HepG2 (cell line): ENCODE data around the gene ERCC4. TPM values are rescaled to one million over a fixed set of nuclear protein-coding genes. Genes with fewer than 3 reads are reported as not detected.

ENCODE experiments used
- ATAC-seq: fragments of 200-7000 bp; cut with Tn5 transposase; 3 replicates; pipeline ENCODE4 v1.9.1; 2020; ENCODE audit warnings: mild to moderate bottlenecking, moderate library complexity
- BruUV-seq: library from RNA; stranded (reverse); fragments of 400-500 nt; replicated peaks from 2 replicates; lab custom pipeline; 2021; lab: Mats Ljungman, UMichigan
- CTCF ChIA-PET: fragments of 300-600 bp; formaldehyde crosslinking; extraction: SDS; loops from one replicate; lab custom pipeline; 2021; ENCODE audit warnings: low total read pairs, inconsistent platforms, low intra/inter-chr PET ratio; lab: Yijun Ruan, JAX
- POLR2A ChIA-PET: fragments of 350-600 bp; sonication (Branson Sonifier 250); formaldehyde crosslinking; loops from one replicate; lab custom pipeline; 2020; ENCODE audit warnings: antibody characterized with exemption, inconsistent platforms; lab: Yijun Ruan, JAX
- DNase-seq: peaks from one replicate; pipeline ENCODE4 v3.0.0-alpha.2; 2015; ENCODE audit warnings: low spot score
- FAIRE-seq: peaks from 3 replicates; lab custom pipeline; 2011; peaks lifted over from hg19 to GRCh38; lab: Jason Lieb, UNC
- H2AFZ ChIP-seq: one replicate; pipeline ENCODE4 v1.6.1; 2011; ENCODE audit warnings: low read length, inconsistent platforms
- H3K27ac ChIP-seq: fragments of 300-600 bp; 3 replicates; pipeline ENCODE4 v1.8.0; 2011; ENCODE audit warnings: mixed run types, mild to moderate bottlenecking, mixed read lengths, low read length, inconsistent platforms; ENCODE audit not compliant: insufficient read depth; ENCODE audit errors: extremely low read length
- H3K27me3 ChIP-seq, 2 experiments: fragments of 200-600 bp in 1 of 2; 2 replicates in 1 of 2; 3 replicates in 1 of 2; pipeline versions ENCODE4 v1.6.0 to v1.8.0; 2011; ENCODE audit warnings: low read length in 2 of 2, mild to moderate bottlenecking in 2 of 2, moderate library complexity in 2 of 2, inconsistent platforms in 1 of 2; ENCODE audit not compliant: insufficient read depth in 2 of 2, control insufficient read depth in 1 of 2
- H3K36me3 ChIP-seq, 2 experiments: fragments of 200-600 bp in 1 of 2; replicated peaks in 1 of 2; 2 replicates in 1 of 2; 3 replicates in 1 of 2; pipeline versions ENCODE4 v1.5.1 to v1.8.0; 2011; ENCODE audit warnings: low read length in 2 of 2, inconsistent platforms in 1 of 2; ENCODE audit not compliant: insufficient read depth in 2 of 2, control insufficient read depth in 1 of 2
- H3K4me1 ChIP-seq: 2 replicates; pipeline ENCODE4 v1.5.1; 2012; ENCODE audit warnings: low read length, inconsistent platforms; ENCODE audit not compliant: insufficient read depth
- H3K4me2 ChIP-seq: 2 replicates; pipeline ENCODE4 v1.6.0; 2011; ENCODE audit warnings: low read depth, low read length, inconsistent platforms
- H3K4me3 ChIP-seq, 3 experiments: fragments of 200-600 bp in 1 of 3; sonication (generic), shearing (Covaris generic) in 1 of 3; replicated peaks in 1 of 3; 2 replicates each; pipeline ENCODE4 v1.5.1; 2011 to 2016; ENCODE audit warnings: low read length in 3 of 3, inconsistent platforms in 2 of 3, low read depth in 2 of 3, mild to moderate bottlenecking in 2 of 3, control low read depth in 1 of 3, mixed read lengths in 1 of 3; ENCODE audit not compliant: insufficient read depth in 1 of 3
- H3K79me2 ChIP-seq: one replicate; pipeline ENCODE4 v1.6.1; 2011; ENCODE audit warnings: low read length, inconsistent platforms; ENCODE audit not compliant: insufficient read depth
- H3K9ac ChIP-seq: 2 replicates; pipeline ENCODE4 v1.6.0; 2011; ENCODE audit warnings: mild to moderate bottlenecking, low read depth, low read length, inconsistent platforms; ENCODE audit not compliant: insufficient read depth
- H3K9me3 ChIP-seq: 2 replicates; pipeline ENCODE4 v1.5.1; 2012; ENCODE audit warnings: mild to moderate bottlenecking, low read length
- H4K20me1 ChIP-seq: 2 replicates; pipeline ENCODE4 v1.6.0; 2011; ENCODE audit warnings: inconsistent platforms, mild to moderate bottlenecking, low read length, moderate library complexity; ENCODE audit not compliant: insufficient read depth
- ADNP ChIP-seq: sonication (generic); formaldehyde crosslinking; IDR thresholded peaks from 2 replicates; pipeline ENCODE4 v1.4.0; 2020; ENCODE audit warnings: missing genetic modification reagents
- CBX2 ChIP-seq, 2 experiments: fragments of 200-600 bp in 1 of 2; sonication (generic); formaldehyde crosslinking in 1 of 2; IDR thresholded peaks; 2 replicates each; pipeline versions ENCODE4 v1.7.0 to v1.8.1; 2018 to 2022; ENCODE audit warnings: low read depth in 2 of 2, low read length in 1 of 2, mild to moderate bottlenecking in 1 of 2, missing genetic modification reagents in 1 of 2
- CHD2 ChIP-seq: IDR thresholded peaks from 2 replicates; pipeline ENCODE4 v1.6.1; 2011; ENCODE audit warnings: low read depth, low read length, improper control_type of control experiment
- HBP1 ChIP-seq: IDR thresholded peaks from 2 replicates; pipeline ENCODE4 v1.6.1; 2016; ENCODE audit warnings: low read depth, control low read depth
- IKZF4 ChIP-seq: sonication (generic); formaldehyde crosslinking; IDR thresholded peaks from 2 replicates; pipeline ENCODE4 v1.5.1; 2020; ENCODE audit warnings: borderline replicate concordance, mild to moderate bottlenecking, low read depth, missing genetic modification reagents; ENCODE audit errors: not compliant biosample characterization
- NR2F6 ChIP-seq, 2 experiments: IDR thresholded peaks; 2 replicates each; pipeline ENCODE4 v1.6.1; 2016; ENCODE audit warnings: antibody characterized with exemption in 1 of 2, mild to moderate bottlenecking in 1 of 2
- RARA ChIP-seq: IDR thresholded peaks from 2 replicates; pipeline ENCODE4 v1.6.1; 2016; ENCODE audit warnings: missing genetic modification reagents, missing compliant biosample characterization
- SNAI1 ChIP-seq: sonication (generic); formaldehyde crosslinking; IDR thresholded peaks from 2 replicates; pipeline ENCODE4 v1.5.0; 2020; ENCODE audit warnings: mild to moderate bottlenecking, missing genetic modification reagents, borderline replicate concordance
- ZNF101 ChIP-seq: sonication (generic); formaldehyde crosslinking; IDR thresholded peaks from 2 replicates; pipeline ENCODE4 v1.4.0; 2020; ENCODE audit warnings: mild to moderate bottlenecking, low read depth, missing genetic modification reagents, borderline replicate concordance
- ZNF589 ChIP-seq: sonication (generic); formaldehyde crosslinking; conservative IDR thresholded peaks from 2 replicates; pipeline ENCODE4 v1.8.0; 2022; ENCODE audit warnings: mild to moderate bottlenecking, moderate library complexity, missing genetic modification reagents
- ZUFSP ChIP-seq: sonication (generic); formaldehyde crosslinking; IDR thresholded peaks from 2 replicates; pipeline ENCODE4 v1.9.0; 2021; ENCODE audit warnings: missing genetic modification reagents, mild to moderate bottlenecking, borderline replicate concordance
- WGBS: methylation state at CpG from one replicate; pipeline ENCODE4 v1.1.6; 2017; ENCODE audit warnings: low lambda C conversion rate; 5-methylcytosine and 5-hydroxymethylcytosine counted together
- in situ Hi-C: cut with HindIII; loops from 2 replicates; pipeline ENCODE4 v1.10.0; 2017; ENCODE audit warnings: low pct_unique_long_range_greater_than_20kb; ENCODE audit not compliant: extremely low pct_ligation_motif_present
- intact Hi-C: fragments of 100-400 bp; cut with micrococcal nuclease; formaldehyde crosslinking; loops from one replicate; pipeline ENCODE4 v1.10.0; 2022; ENCODE audit not compliant: unreplicated experiment
- polyA plus RNA-seq, 8 experiments: library from polyadenylated mRNA; depleted of rRNA in 3 of 8; stranded (reverse) in 7 of 8; unstranded in 1 of 8; fragments of >200 nt; fragmentation: Illumina TruSeq in 4 of 8; extraction: Trizol in 4 of 8; gene quantifications; 2 replicates each; pipeline versions ENCODE4 v1.2.1 to v1.2.3, GENCODE V29; 2011 to 2016; ENCODE audit warnings: low read depth in 4 of 8, missing spikeins in 1 of 8, mixed read lengths in 1 of 8; ENCODE audit not compliant: insufficient read depth in 1 of 8
- total RNA-seq, 5 experiments: library from RNA; depleted of rRNA; stranded (reverse); fragments of >200 nt; fragmentation: Illumina TruSeq; extraction: Trizol; gene quantifications; 2 replicates each; pipeline ENCODE4 v1.2.3, GENCODE V29; 2016; ENCODE audit warnings: low read depth in 1 of 5
- TF ChIP-seq, protein P1 (sequence below): sonication (generic); formaldehyde crosslinking; IDR thresholded peaks from 2 replicates; pipeline ENCODE4 v1.5.1; 2020; ENCODE audit warnings: mild to moderate bottlenecking, missing genetic modification reagents, moderate library complexity
- TF ChIP-seq, protein P2 (sequence below): sonication (generic); formaldehyde crosslinking; IDR thresholded peaks from 2 replicates; pipeline ENCODE4 v1.4.0; 2020; ENCODE audit warnings: missing genetic modification reagents
- TF ChIP-seq, protein P3 (sequence below): sonication (generic); formaldehyde crosslinking; IDR thresholded peaks from 2 replicates; pipeline ENCODE4 v1.4.0; 2020; ENCODE audit warnings: missing genetic modification reagents, low read depth, mild to moderate bottlenecking, borderline replicate concordance

Gene ERCC4
- total and polyA plus RNA-seq, 2 of the 13 experiments (the other 11 are each of a cell fraction or from before 2014, with no cell fraction given): 5.4 to 15.2 TPM

DNA sequence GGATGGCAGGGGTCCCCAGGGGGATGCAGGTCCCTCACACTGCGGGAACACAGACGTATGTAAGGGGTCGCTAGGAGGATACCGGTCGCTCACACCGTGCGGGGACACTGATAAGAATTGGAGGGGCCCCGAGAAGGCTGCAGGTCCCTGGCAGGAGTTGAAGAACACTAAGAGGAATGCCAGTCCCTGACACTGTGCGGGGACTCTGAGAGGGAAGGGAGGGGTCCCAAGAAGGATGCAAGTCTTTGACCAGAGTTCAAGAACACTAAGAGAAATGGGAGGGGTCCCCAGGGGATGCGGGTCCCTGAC lies 510 bp downstream of the ERCC4 start (continued):
- TF ChIP-seq RARA (CRISPR knock-in tag) (no peak), IKZF4 (CRISPR knock-in tag) (peak; percentile 53), SNAI1 (CRISPR knock-in tag) (0 out of 2 replicates have a peak, but pooled peaks have one; percentile 38)
- TF ChIP-seq, protein P1, sequence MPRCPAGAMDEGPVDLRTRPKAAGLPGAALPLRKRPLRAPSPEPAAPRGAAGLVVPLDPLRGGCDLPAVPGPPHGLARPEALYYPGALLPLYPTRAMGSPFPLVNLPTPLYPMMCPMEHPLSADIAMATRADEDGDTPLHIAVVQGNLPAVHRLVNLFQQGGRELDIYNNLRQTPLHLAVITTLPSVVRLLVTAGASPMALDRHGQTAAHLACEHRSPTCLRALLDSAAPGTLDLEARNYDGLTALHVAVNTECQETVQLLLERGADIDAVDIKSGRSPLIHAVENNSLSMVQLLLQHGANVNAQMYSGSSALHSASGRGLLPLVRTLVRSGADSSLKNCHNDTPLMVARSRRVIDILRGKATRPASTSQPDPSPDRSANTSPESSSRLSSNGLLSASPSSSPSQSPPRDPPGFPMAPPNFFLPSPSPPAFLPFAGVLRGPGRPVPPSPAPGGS (CRISPR knock-in tag): peak; percentile 67; the same call in 1 of the 2 replicates

DNA sequence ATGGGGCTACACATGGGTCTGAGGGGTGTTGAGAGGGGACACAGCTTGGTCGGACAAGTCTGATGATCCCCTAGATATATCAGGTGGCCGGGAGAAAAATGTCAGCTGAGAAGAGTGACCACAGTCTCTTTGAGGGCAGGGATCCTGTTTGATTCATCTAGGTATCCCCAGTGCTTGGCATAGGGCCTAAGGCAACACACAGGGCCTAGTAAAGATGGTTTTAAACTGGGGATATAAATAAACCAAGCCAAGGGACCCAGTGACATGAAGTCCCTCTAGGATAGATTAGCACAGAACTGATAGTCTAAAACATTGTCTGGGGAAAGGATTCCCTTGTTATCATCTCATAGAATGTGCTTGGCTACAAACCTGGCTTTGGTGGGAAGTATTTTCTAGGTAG lies 1.4 kb downstream of the ERCC4 start:
- CTCF ChIA-PET: interaction anchor here (3.1 kb wide), 1 partner anchor 55 kb away, joined by 34 read pairs; no protein-coding TSS in a partner anchor
- in situ Hi-C loops: loop anchor here (5.0 to 10.0 kb wide), 3 partner anchors 293 to 366 kb away; no protein-coding TSS in a partner anchor
- Histone ChIP-seq H3K4me3 (peak overlapping the region in 2 of 3 experiments; percentile 98; a peak in 5 of 6 replicates), H3K4me1 (peaks cover 27% of the 10 kb centered on the region), H3K9me3 (no peaks in the 10 kb centered on the region), H3K27ac (no peak overlapping the region), H4K20me1 (0 out of 2 replicates have a peak, but pooled peaks cover 4% of the 10 kb centered on the region), H3K9ac (peak overlapping the region; percentile 95), H3K36me3 (peaks cover 8 to 18% of the 10 kb centered on the region in 2 experiments; a peak in 4 of 5 replicates), H2AFZ (no peak overlapping the region), H3K27me3 (no peaks in the 10 kb centered on the region; a peak in 1 of 5 replicates), H3K79me2 (no peaks in the 10 kb centered on the region), H3K4me2 (peak overlapping the region; percentile 87)
- DNase-seq (no peak), FAIRE-seq (no peak), ATAC-seq (no peak)
- 70% methylated on average over 2 of the region's 2 CpGs for WGBS
- BruUV-seq: TSS peak; percentile 44
- intact Hi-C loops: loop anchor here (5.0 to 10.0 kb wide), 3 partner anchors 213 to 606 kb away; no protein-coding TSS in a partner anchor
- POLR2A ChIA-PET: interaction anchor here (0.6 to 1.8 kb wide), 2 partner anchors 91 to 378 kb away, joined by 4 read pairs; no protein-coding TSS in a partner anchor
- TF ChIP-seq CBX2 (IDR thresholded peaks at IDR 0.05; ENCODE audit: low read depth, low read length): no peak
- TF ChIP-seq CBX2 (CRISPR knock-in tag; IDR thresholded peaks at IDR 0.05; ENCODE audit: low read depth): no peak
- TF ChIP-seq, protein P2, sequence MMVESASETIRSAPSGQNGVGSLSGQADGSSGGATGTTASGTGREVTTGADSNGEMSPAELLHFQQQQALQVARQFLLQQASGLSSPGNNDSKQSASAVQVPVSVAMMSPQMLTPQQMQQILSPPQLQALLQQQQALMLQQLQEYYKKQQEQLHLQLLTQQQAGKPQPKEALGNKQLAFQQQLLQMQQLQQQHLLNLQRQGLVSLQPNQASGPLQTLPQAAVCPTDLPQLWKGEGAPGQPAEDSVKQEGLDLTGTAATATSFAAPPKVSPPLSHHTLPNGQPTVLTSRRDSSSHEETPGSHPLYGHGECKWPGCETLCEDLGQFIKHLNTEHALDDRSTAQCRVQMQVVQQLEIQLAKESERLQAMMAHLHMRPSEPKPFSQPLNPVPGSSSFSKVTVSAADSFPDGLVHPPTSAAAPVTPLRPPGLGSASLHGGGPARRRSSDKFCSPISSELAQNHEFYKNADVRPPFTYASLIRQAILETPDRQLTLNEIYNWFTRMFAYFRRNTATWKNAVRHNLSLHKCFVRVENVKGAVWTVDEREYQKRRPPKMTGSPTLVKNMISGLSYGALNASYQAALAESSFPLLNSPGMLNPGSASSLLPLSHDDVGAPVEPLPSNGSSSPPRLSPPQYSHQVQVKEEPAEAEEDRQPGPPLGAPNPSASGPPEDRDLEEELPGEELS: no peak
- TF ChIP-seq NR2F6 (IDR thresholded peaks at IDR 0.05): no peak
- no peak for TF ChIP-seq NR2F6 (CRISPR knock-in tag; IDR thresholded peaks at IDR 0.05)
- TF ChIP-seq, protein P3, sequence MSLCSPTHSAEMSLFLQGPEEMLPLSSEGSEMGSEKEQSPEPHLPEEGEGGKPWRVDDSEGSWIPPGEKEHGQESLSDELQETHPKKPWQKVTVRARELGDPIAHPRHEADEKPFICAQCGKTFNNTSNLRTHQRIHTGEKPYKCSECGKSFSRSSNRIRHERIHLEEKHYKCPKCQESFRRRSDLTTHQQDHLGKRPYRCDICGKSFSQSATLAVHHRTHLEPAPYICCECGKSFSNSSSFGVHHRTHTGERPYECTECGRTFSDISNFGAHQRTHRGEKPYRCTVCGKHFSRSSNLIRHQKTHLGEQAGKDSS (CRISPR knock-in tag): no peak
- no peak for TF ChIP-seq ZUFSP
- TF ChIP-seq ZNF101 (CRISPR knock-in tag): no peak
- no peak for TF ChIP-seq ADNP (CRISPR knock-in tag)
- TF ChIP-seq CHD2: no peak
- no peak for TF ChIP-seq HBP1 (CRISPR knock-in tag)
- no peak for TF ChIP-seq ZNF589 (CRISPR knock-in tag)
